Measurements from ENCODE around the gene SCYL1. TPM values are rescaled to one million over a fixed set of nuclear protein-coding genes. Genes with fewer than 3 reads are reported as not detected.

The SCYL1 gene
- polyA plus RNA-seq, 3 donors from 2014 or later, result 17.8 to 52.5 (median 23.3) TPM

DNA sequence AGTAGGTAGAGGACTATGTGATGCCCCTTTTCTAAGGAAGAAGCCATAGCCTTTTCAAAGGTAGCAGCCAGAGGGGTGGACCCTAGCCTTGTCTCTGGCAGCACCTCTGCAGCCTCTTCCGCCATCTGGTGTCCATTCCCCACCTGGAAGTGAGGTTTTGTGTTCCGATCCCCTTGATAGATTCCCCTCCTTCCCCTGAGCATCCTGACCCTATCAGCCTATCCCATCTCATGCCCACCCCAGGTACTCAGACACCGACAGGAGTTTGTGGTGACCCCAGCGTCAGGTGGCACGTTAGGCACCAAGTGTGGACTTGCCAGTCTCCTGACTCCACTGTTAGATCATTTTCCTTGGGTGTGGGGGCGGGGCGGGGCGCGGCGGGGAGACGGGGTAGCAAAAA, 47.1 kb downstream of the SCYL1 start:
- peaks cover 21 to 40% (median 27%) of the 10 kb centered on the region in 3 donors for H3K27me3 Mint-ChIP-seq (ENCODE audit: low read depth in 3 of 3)
- no peaks in the 10 kb centered on the region for H3K9me3 Mint-ChIP-seq
- peak overlapping the region; percentile 96 to 99 (median 98) for H3K4me3 Mint-ChIP-seq
- peaks cover 0 to 3% (median 0%) of the 10 kb centered on the region in 3 donors for H3K36me3 Mint-ChIP-seq
- H3K27ac Mint-ChIP-seq, result peak overlapping the region; percentile 96 to 100 (median 98)
- H3K4me1 Mint-ChIP-seq, result peaks cover 71 to 84% of the 10 kb centered on the region in 2 donors
- no peak for DNase-seq

DNA sequence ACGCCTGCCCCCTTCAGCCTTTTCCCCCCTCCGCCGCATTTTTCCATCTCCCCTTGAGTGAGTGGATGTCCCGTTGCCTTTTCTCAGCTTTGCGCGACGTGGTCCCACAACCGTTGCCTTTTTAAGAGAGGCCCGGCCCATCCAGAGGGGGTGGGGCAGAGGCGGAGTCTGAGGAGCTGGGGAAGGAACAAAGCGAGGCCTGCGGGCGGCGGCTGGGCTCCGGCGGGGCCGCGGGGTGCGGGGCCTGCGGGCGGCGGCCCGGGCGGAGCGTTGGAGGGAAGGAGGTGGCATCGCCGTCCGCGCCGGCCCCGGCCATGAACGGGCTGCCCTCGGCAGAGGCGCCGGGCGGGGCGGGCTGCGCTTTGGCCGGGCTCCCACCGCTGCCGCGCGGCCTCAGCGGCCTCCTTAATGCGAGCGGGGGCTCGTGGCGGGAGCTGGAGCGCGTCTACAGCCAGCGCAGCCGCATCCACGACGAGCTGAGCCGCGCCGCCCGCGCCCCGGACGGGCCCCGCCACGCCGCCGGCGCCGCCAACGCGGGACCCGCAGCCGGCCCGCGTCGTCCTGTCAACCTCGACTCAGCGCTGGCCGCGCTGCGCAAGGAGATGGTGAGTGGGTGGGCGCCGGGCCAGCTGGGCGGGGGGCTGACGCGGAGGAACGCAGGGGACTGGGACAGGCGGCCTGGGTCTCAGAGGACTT, 47.6 kb downstream of the SCYL1 start, which contains the start of gene FAM89B:
FAM89B (plus strand) TSS at position 183 of the 696 bp plus-strand sequence; CDS start at position 315, 132 bp downstream.
- Mint-ChIP-seq H3K9me3 (no peaks in the 10 kb centered on the region), H3K27ac (peak within 1 kb of the TSS; percentile 96 to 100 (median 98)), H3K4me1 (peaks cover 72 to 83% of the 10 kb centered on the region in 2 donors), H3K27me3 (ENCODE audit: low read depth in 3 of 3) (peaks cover 21 to 40% (median 27%) of the 10 kb centered on the region in 3 donors), H3K36me3 (peaks cover 0 to 3% (median 0%) of the 10 kb centered on the region in 3 donors), H3K4me3 (peak within 1 kb of the TSS; percentile 96 to 99 (median 98))
- peak; percentile 85 to 87 (median 86) for DNase-seq

GRCh38 chr11:65573391-65574079, 48.7 kb downstream of the SCYL1 start:
- peak in 1 of 3 donors; percentile 12 for DNase-seq
- Mint-ChIP-seq H3K9me3 (no peaks in the 10 kb centered on the region), H3K36me3 (no peaks in the 10 kb centered on the region), H3K4me3 (peak overlapping the region; percentile 84 to 91 (median 88)), H3K4me1 (peaks cover 77 to 85% of the 10 kb centered on the region in 2 donors), H3K27me3 (ENCODE audit: low read depth in 3 of 3) (peaks cover 21 to 45% (median 24%) of the 10 kb centered on the region in 3 donors), H3K27ac (peak overlapping the region; percentile 91 to 98 (median 96))

- Mint-ChIP-seq H3K27ac (peak overlapping the region; percentile 96 to 99 (median 98)), H3K4me3 (peak overlapping the region; percentile 90 to 97 (median 96)), H3K27me3 (ENCODE audit: low read depth in 3 of 3) (peaks cover 21 to 45% (median 23%) of the 10 kb centered on the region in 3 donors), H3K9me3 (no peaks in the 10 kb centered on the region), H3K36me3 (no peaks in the 10 kb centered on the region), H3K4me1 (peaks cover 75 to 85% of the 10 kb centered on the region in 2 donors)
- DNase-seq, result peak; percentile 90
Observed at GRCh38 chr11:65574109-65574810, 49.4 kb downstream of the SCYL1 start.

DNA sequence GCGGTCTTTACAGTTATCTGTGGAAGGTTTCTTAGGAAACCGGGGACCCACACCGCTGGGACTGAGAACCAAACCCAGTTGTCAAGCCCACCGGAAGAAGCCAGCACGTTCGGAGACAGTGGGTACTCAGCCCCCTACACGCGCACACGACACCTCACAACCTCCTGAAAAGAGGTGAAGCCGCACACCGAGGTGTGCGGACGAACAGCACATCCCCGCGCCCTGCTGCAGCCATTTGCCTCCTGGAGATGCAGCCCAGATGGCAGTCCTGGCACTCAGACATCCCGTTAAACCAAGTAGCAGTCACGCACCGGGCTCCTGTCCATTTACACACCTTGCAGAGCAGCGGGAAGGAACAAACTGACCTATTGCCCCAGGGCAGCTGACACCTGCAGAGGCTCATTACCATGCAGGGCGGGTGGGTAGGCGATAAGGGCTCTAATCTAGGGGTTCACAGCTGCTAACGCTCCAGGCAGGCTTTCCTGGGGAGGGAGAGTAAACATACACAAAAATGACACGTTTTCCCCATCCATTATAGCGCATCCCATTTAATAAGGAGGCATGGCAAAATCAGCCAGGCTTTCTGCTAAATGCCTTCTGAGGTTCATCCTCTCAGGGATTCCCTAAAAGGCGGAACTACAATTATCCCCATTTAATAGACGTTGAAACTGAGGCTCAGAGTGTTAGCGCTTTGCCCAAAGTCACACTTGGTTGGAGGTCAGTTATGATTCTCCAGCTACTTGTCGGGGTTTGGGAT, 50.1 kb downstream of the SCYL1 start:
- DNase-seq, result peak; percentile 46 to 71 (median 70)
- peaks cover 17 to 38% (median 19%) of the 10 kb centered on the region in 3 donors for H3K27me3 Mint-ChIP-seq (ENCODE audit: low read depth in 3 of 3)
- H3K4me1 Mint-ChIP-seq, result peaks cover 69 to 78% of the 10 kb centered on the region in 2 donors
- H3K9me3 Mint-ChIP-seq, result no peaks in the 10 kb centered on the region
- peak overlapping the region; percentile 96 to 99 (median 98) for H3K27ac Mint-ChIP-seq
- H3K4me3 Mint-ChIP-seq, result peak overlapping the region; percentile 90 to 97 (median 96)
- H3K36me3 Mint-ChIP-seq, result no peaks in the 10 kb centered on the region

- peak within 1 kb of the TSS; percentile 90 to 97 (median 96) for H3K4me3 Mint-ChIP-seq
- DNase-seq, result peak; percentile 71 to 79 (median 72)
- no peaks in the 10 kb centered on the region for H3K36me3 Mint-ChIP-seq
- no peaks in the 10 kb centered on the region for H3K9me3 Mint-ChIP-seq
- peak within 1 kb of the TSS; percentile 96 to 99 (median 98) for H3K27ac Mint-ChIP-seq
- peaks cover 14 to 34% (median 14%) of the 10 kb centered on the region in 3 donors for H3K27me3 Mint-ChIP-seq (ENCODE audit: low read depth in 3 of 3)
- peaks cover 65 to 71% of the 10 kb centered on the region in 2 donors for H3K4me1 Mint-ChIP-seq
Observed at GRCh38 chr11:65575568-65576231, 50.8 kb downstream of the SCYL1 start, which contains the start of gene EHBP1L1. TSS of gene EHBP1L1 (plus strand) at chr11:65576053. CDS start at chr11:65576303, 250 bp downstream.

- Mint-ChIP-seq H3K4me1 (peaks cover 61 to 64% of the 10 kb centered on the region in 2 donors), H3K9me3 (no peaks in the 10 kb centered on the region), H3K36me3 (no peaks in the 10 kb centered on the region), H3K27ac (peak overlapping the region; percentile 78 to 91 (median 84)), H3K4me3 (peak overlapping the region; percentile 79 to 89 (median 87)), H3K27me3 (ENCODE audit: low read depth in 3 of 3) (peaks cover 14 to 34% (median 14%) of the 10 kb centered on the region in 3 donors)
- peak in 2 of 3 donors; percentile 44 to 48 for DNase-seq
Observed at GRCh38 chr11:65576232-65576866, 51.5 kb downstream of the SCYL1 start.

DNA sequence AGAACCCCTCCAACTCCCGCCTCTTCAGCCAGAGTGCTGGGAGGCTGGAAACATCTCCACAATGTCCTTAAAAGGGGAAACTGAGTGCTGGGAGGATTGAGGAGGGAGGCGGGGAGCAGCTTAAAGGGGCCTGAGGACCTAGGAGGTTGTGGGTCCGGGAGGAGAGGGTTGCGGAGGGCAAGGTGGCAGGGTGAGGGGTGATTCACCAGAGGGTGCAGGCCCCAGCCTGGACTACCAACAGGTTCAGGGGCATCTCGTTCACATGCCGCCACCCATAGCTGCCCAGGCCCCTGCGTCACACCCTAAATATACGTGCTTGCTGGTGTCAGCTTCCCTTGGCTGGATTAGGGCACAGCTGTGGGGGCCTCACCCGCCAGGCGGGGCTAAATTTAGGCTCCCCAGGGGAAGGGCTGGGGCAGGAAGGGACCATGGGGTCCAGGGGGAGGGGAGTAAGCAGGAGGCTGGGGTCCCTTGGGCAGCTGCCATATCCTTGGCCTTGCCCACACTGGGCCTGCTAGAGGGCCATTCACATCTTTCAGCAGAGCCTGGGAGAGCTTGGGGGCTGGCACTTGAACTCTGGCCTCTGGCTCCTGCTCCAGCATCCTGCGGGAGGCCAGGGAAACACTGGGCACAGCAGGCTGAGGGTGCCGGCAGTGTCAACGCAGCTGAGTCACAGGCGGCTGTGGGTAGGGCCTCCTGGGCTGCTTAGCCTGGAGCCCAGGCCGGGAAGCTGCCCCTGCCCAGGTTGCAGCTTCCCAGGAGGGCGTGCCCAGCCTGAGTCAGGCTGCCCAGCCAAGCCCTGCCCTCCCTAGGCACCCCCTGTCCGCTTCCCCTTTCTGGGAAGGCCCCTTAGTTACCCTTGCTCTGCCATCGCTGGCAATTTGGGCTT, 52.2 kb downstream of the SCYL1 start:
- H3K4me1 Mint-ChIP-seq, result peaks cover 53 to 57% of the 10 kb centered on the region in 2 donors
- H3K9me3 Mint-ChIP-seq, result no peaks in the 10 kb centered on the region
- H3K27ac Mint-ChIP-seq, result peak overlapping the region; percentile 83 to 91 (median 86)
- peaks cover 12 to 32% (median 13%) of the 10 kb centered on the region in 3 donors for H3K27me3 Mint-ChIP-seq (ENCODE audit: low read depth in 3 of 3)
- no peaks in the 10 kb centered on the region for H3K36me3 Mint-ChIP-seq
- DNase-seq, result peak in 2 of 3 donors; percentile 28 to 46
- H3K4me3 Mint-ChIP-seq, result peak overlapping the region; percentile 79 to 89 (median 87)

DNA sequence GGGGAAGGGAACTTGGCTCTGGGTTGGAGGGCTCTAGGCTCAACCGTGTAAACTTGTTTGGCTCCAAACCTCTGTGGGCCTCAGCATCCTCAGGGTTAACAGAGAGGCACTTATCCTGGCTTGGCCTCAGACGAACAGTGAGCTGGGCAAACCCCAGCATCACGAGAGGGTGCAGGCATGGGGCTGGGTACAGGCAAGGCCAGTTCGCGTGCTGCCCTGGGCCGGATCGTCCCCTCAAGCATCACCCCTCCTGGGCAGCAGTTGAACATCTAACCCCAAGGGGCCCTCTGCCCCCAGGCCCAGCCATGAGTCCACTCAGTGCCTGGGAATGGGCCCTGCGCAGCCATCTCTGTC, 52.9 kb downstream of the SCYL1 start:
- H3K36me3 Mint-ChIP-seq, result peaks cover 0 to 6% (median 0%) of the 10 kb centered on the region in 3 donors
- H3K27me3 Mint-ChIP-seq (ENCODE audit: low read depth in 3 of 3), result peaks cover 12 to 30% (median 13%) of the 10 kb centered on the region in 3 donors
- DNase-seq, result no peak
- peaks cover 52 to 54% of the 10 kb centered on the region in 2 donors for H3K4me1 Mint-ChIP-seq
- H3K4me3 Mint-ChIP-seq, result peak overlapping the region; percentile 58 to 88 (median 63)
- H3K9me3 Mint-ChIP-seq, result no peaks in the 10 kb centered on the region
- peak overlapping the region; percentile 67 to 89 (median 82) for H3K27ac Mint-ChIP-seq

DNA sequence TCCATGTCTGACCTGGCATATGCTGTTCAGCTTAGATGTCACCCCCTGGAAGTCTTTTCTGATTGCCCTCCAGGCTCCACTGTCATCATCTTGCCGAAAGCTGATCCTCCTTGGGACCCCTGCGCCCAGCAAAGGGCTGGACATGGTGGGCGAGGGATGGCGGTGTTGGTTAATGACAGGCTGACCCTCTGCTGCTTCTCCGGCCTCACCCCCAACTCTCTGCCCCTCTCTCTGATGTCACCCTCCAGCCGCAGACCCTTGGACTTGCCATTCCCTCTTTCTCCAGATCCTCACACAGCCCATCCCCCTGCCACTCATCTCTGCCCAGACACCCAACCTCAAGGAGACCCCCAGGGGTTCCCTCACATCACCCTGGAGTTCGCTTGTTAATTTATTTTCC, 53.3 kb downstream of the SCYL1 start:
- no peak for DNase-seq
- H3K4me1 Mint-ChIP-seq, result peaks cover 48 to 51% of the 10 kb centered on the region in 2 donors
- H3K9me3 Mint-ChIP-seq, result no peaks in the 10 kb centered on the region
- peaks cover 12 to 27% (median 13%) of the 10 kb centered on the region in 3 donors for H3K27me3 Mint-ChIP-seq (ENCODE audit: low read depth in 3 of 3)
- H3K4me3 Mint-ChIP-seq, result peak overlapping the region; percentile 58 to 88 (median 79)
- peak overlapping the region; percentile 71 to 89 (median 82) for H3K27ac Mint-ChIP-seq
- H3K36me3 Mint-ChIP-seq, result peaks cover 0 to 9% (median under 1%) of the 10 kb centered on the region in 3 donors

GRCh38 chr11:65578667-65579066, 53.8 kb downstream of the SCYL1 start:
- Mint-ChIP-seq H3K36me3 (peaks cover 0 to 9% (median 4%) of the 10 kb centered on the region in 3 donors), H3K27ac (peak overlapping the region; percentile 47 to 89 (median 80))

More at GRCh38 chr11:65578667-65579066, 53.8 kb downstream of the SCYL1 start:
- Mint-ChIP-seq H3K27me3 (ENCODE audit: low read depth in 3 of 3) (peaks cover 12 to 27% (median 13%) of the 10 kb centered on the region in 3 donors), H3K9me3 (no peaks in the 10 kb centered on the region), H3K4me1 (peaks cover 43 to 47% of the 10 kb centered on the region in 2 donors), H3K4me3 (peak overlapping the region; percentile 58 to 88 (median 69))
- DNase-seq, result no peak

Data from immature natural killer cell (primary cell).